Stomach (tissue), 9 donors: ENCODE measurements around the gene HELZ. TPM values are rescaled to one million over a fixed set of nuclear protein-coding genes. Genes with fewer than 3 reads are reported as not detected.

Source experiments
- DNase-seq, 2 donors: peaks; one replicate each; pipeline versions ENCODE4 v3.0.0 to v3.0.0-alpha.2; 2013 to 2019
- H3K27ac ChIP-seq, 5 donors: fragments of 200-600 bp in 4 of 5; sonication (generic) in 4 of 5; one replicate each; pipeline ENCODE4 v1.5.1; 2013 to 2019; ENCODE audit warnings: mild to moderate bottlenecking in 1 of 5, moderate library complexity in 1 of 5
- H3K27me3 ChIP-seq, 3 donors: fragments of 200-600 bp; sonication (generic); one replicate each; pipeline ENCODE4 v1.5.1; 2017 to 2019; ENCODE audit warnings: mixed run types in 1 of 3
- H3K36me3 ChIP-seq, 4 donors: fragments of 200-600 bp; sonication (generic); 1 replicate in 3 of 4; 2 replicates in 1 of 4; pipeline ENCODE4 v1.5.1; 2016 to 2019
- H3K4me1 ChIP-seq, 4 donors: fragments of 200-600 bp; sonication (generic); one replicate each; pipeline ENCODE4 v1.5.1; 2016 to 2019
- H3K4me3 ChIP-seq, 4 donors: fragments of 200-600 bp; sonication (generic) in 3 of 4; one replicate each; pipeline ENCODE4 v1.5.1; 2016 to 2019; ENCODE audit warnings: mild to moderate bottlenecking in 1 of 4
- H3K9me3 ChIP-seq, 4 donors: fragments of 200-600 bp; sonication (generic); one replicate each; pipeline ENCODE4 v1.5.1; 2016 to 2019
- EP300 ChIP-seq: sonication (generic); formaldehyde crosslinking; IDR thresholded peaks from one replicate; pipeline ENCODE4 v1.6.1; 2017; ENCODE audit warnings: antibody characterized with exemption
- POLR2A ChIP-seq, 4 donors: fragments of 450-650 bp; IDR thresholded peaks; one replicate each; pipeline ENCODE4 v1.6.1; 2016; ENCODE audit warnings: antibody characterized with exemption in 4 of 4, control low read depth in 2 of 4, mild to moderate bottlenecking in 1 of 4, moderate library complexity in 1 of 4
- POLR2AphosphoS5 ChIP-seq, 3 donors: sonication (generic); formaldehyde crosslinking; IDR thresholded peaks; one replicate each; pipeline ENCODE4 v1.6.1; 2016; ENCODE audit warnings: antibody characterized with exemption in 3 of 3
- WGBS, 5 donors: extraction: QIAGEN DNeasy Blood & Tissue Kit in 3 of 5; methylation state at CpG; one replicate each; pipeline versions ENCODE4 v1.1.5 to v1.1.7; 2013 to 2018; 5-methylcytosine and 5-hydroxymethylcytosine counted together
- intact Hi-C: fragments of 100-400 bp; cut with DNase I; formaldehyde crosslinking; loops from one replicate; pipeline ENCODE4 v1.15.1; 2023; ENCODE audit warnings: low total_unique reads
- polyA plus RNA-seq, 3 donors: library from polyadenylated mRNA; stranded (reverse); fragments of 200-250 nt; gene quantifications; one replicate each; pipeline ENCODE4 v1.2.3, GENCODE V29; 2013
- total RNA-seq, 5 donors: library from RNA; depleted of rRNA; stranded (reverse); fragments of >200 nt; gene quantifications; one replicate each; pipeline versions ENCODE4 v1.1.0 to v1.2.3, GENCODE V29; 2014 to 2016
- TF ChIP-seq, protein P1 (sequence below), 7 experiments: fragments of 450-650 bp in 4 of 7; fragments of 200-600 bp in 3 of 7; sonication (generic) in 3 of 7; IDR thresholded peaks; one replicate each; pipeline ENCODE4 v1.5.1; 2016 to 2019; ENCODE audit warnings: antibody characterized with exemption in 7 of 7, control low read depth in 2 of 7, mild to moderate bottlenecking in 1 of 7
- donor health status: healthy with polysubstance abuse.
- donor health status: Bipolar disorder and iron deficiency.
- donor health status: healthy.

Gene HELZ
- total and polyA plus RNA-seq, 8 donors, result 2.1 to 218 (median 40.4) TPM

DNA sequence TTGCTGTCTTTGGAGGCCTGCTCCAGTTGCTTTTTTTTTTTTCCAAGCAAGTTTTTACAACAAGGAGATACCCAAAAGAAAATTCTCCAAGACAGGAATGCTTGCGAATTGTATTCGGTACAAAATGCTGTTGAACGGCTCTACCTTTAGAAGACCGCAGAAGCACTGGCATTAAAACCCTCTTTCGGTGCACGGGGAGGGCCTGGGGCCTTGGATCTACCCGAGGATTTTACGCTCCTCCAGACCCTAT, 1.3 kb upstream of the HELZ start:
- WGBS, 5 donors, result 14 to 39% (median 24%) methylated on average over 8 of the region's 8 CpGs
- Histone ChIP-seq H3K27me3 (no peaks in the 10 kb centered on the region), H3K36me3 (peaks cover 0 to 6% (median 0%) of the 10 kb centered on the region in 4 donors), H3K27ac (peak overlapping the region; percentile 85 to 93 (median 90)), H3K9me3 (no peaks in the 10 kb centered on the region), H3K4me3 (peak overlapping the region; percentile 76 to 99 (median 88)), H3K4me1 (peaks cover under 1 to 56% (median 53%) of the 10 kb centered on the region in 4 donors)
- no peak for DNase-seq
- TF ChIP-seq EP300 (no peak), POLR2AphosphoS5 (IDR thresholded peaks at IDR 0.05) (no peak), POLR2A (IDR thresholded peaks at IDR 0.05) (no peak)
- TF ChIP-seq, protein P1, sequence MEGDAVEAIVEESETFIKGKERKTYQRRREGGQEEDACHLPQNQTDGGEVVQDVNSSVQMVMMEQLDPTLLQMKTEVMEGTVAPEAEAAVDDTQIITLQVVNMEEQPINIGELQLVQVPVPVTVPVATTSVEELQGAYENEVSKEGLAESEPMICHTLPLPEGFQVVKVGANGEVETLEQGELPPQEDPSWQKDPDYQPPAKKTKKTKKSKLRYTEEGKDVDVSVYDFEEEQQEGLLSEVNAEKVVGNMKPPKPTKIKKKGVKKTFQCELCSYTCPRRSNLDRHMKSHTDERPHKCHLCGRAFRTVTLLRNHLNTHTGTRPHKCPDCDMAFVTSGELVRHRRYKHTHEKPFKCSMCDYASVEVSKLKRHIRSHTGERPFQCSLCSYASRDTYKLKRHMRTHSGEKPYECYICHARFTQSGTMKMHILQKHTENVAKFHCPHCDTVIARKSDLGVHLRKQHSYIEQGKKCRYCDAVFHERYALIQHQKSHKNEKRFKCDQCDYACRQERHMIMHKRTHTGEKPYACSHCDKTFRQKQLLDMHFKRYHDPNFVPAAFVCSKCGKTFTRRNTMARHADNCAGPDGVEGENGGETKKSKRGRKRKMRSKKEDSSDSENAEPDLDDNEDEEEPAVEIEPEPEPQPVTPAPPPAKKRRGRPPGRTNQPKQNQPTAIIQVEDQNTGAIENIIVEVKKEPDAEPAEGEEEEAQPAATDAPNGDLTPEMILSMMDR (IDR thresholded peaks at IDR 0.05), result no peak
- intact Hi-C loops, result no loop called here

GRCh38 chr17:67245694-67246402, 852 bp upstream of the HELZ start:
- WGBS, 5 donors, result 0 to 1% (median 1%) methylated on average over 42 to 75 of the region's 75 CpGs
- Histone ChIP-seq H3K4me3 (peak overlapping the region; percentile 76 to 99 (median 88)), H3K36me3 (peaks cover 0 to 6% (median 0%) of the 10 kb centered on the region in 4 donors), H3K27ac (peak overlapping the region; percentile 85 to 93 (median 90)), H3K27me3 (no peaks in the 10 kb centered on the region), H3K9me3 (no peaks in the 10 kb centered on the region), H3K4me1 (peaks cover 5 to 61% (median 57%) of the 10 kb centered on the region in 4 donors)
- peak; percentile 46 to 79 for DNase-seq
- intact Hi-C loops, result no loop called here
- TF ChIP-seq POLR2AphosphoS5 (IDR thresholded peaks at IDR 0.05) (no peak), EP300 (no peak)
- TF ChIP-seq, protein P1 (IDR thresholded peaks at IDR 0.05), result no peak

GRCh38 chr17:67244431-67245072, 444 bp downstream of the HELZ start:
- H3K4me1 ChIP-seq, result peaks cover 12 to 74% (median 69%) of the 10 kb centered on the region in 4 donors

GRCh38 chr17:67243284-67243683, 1.7 kb downstream of the HELZ start:
- no peak for DNase-seq
- intact Hi-C loops, result no loop called here
- TF ChIP-seq EP300, result no peak
- no peak for TF ChIP-seq POLR2A (IDR thresholded peaks at IDR 0.05)
- no peak for TF ChIP-seq POLR2AphosphoS5 (IDR thresholded peaks at IDR 0.05)
- TF ChIP-seq, protein P1 (IDR thresholded peaks at IDR 0.05), result no peak
- 61 to 81% (median 72%) methylated on average over 5 of the region's 5 CpGs for whole genome bisulfite sequencing, 5 donors
- Histone ChIP-seq H3K27ac (no peak overlapping the region), H3K4me1 (peaks cover 12 to 83% (median 77%) of the 10 kb centered on the region in 4 donors), H3K4me3 (peak overlapping the region in 2 of 4 donors; percentile 76 to 99), H3K9me3 (no peaks in the 10 kb centered on the region), H3K27me3 (no peaks in the 10 kb centered on the region), H3K36me3 (peaks cover 8 to 18% (median 13%) of the 10 kb centered on the region in 4 donors)

More at GRCh38 chr17:67244431-67245072, 444 bp downstream of the HELZ start:
- H3K4me3 ChIP-seq, result peak overlapping the region; percentile 76 to 99 (median 88)
- H3K27ac ChIP-seq, result peak overlapping the region; percentile 85 to 93 (median 90)
- no peaks in the 10 kb centered on the region for H3K9me3 ChIP-seq
- DNase-seq, result peak in 1 of 2 donors; percentile 55
- no peaks in the 10 kb centered on the region for H3K27me3 ChIP-seq
- intact Hi-C loops, result no loop called here
- 0 to 4% (median 1%) methylated on average over 21 to 46 of the region's 47 CpGs for WGBS, 5 donors
- TF ChIP-seq, protein P1 (IDR thresholded peaks at IDR 0.05), result no peak
- TF ChIP-seq POLR2AphosphoS5 (IDR thresholded peaks at IDR 0.05) (no peak), POLR2A (IDR thresholded peaks at IDR 0.05) (no peak), EP300 (no peak)
- peaks cover 0 to 6% (median under 1%) of the 10 kb centered on the region in 4 donors for H3K36me3 ChIP-seq
